ENCODE results near the gene PFDN4.

DNA sequence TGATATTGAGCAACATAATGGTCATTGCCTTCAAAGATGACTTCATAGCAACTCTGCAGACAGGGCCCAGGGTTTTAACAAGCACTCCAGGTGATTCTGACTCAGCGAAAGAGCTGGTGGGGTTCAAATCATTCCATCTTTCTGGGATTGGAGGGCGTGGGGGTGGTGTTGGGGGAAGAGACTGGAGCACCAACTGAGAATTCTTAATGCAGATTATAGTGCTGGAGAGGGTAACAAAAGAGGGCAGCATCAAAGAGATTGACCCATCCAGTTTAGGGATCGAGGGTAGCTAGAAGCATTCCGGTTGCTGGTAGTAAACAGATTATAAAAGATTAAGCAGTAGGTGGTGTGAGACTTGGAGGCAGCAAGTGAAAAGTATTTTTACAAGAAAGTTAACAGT lies 15.9 kb downstream of the PFDN4 start:
- TF ChIP-seq, protein P1, sequence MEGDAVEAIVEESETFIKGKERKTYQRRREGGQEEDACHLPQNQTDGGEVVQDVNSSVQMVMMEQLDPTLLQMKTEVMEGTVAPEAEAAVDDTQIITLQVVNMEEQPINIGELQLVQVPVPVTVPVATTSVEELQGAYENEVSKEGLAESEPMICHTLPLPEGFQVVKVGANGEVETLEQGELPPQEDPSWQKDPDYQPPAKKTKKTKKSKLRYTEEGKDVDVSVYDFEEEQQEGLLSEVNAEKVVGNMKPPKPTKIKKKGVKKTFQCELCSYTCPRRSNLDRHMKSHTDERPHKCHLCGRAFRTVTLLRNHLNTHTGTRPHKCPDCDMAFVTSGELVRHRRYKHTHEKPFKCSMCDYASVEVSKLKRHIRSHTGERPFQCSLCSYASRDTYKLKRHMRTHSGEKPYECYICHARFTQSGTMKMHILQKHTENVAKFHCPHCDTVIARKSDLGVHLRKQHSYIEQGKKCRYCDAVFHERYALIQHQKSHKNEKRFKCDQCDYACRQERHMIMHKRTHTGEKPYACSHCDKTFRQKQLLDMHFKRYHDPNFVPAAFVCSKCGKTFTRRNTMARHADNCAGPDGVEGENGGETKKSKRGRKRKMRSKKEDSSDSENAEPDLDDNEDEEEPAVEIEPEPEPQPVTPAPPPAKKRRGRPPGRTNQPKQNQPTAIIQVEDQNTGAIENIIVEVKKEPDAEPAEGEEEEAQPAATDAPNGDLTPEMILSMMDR (IDR thresholded peaks at IDR 0.05), result no peak
- no peak for TF ChIP-seq POLR2A (IDR thresholded peaks at IDR 0.05)
